ENCODE results near the gene STAMBP.
"Not testable (repeated sequence)": the region's sequence is repeated elsewhere in the genome, so short reads cannot be mapped to it uniquely, and the experiment has no call there.

The STAMBP gene

GRCh38 chr2:73859721-73860586 is 31.2 kb downstream of the STAMBP start:
- no peak for DNase-seq (ENCODE audit: low read depth)
- H3K4me3 ChIP-seq (ENCODE audit: low read depth, low read length), result no peak overlapping the region
- TF ChIP-seq CTCF (IDR thresholded peaks at IDR 0.05; ENCODE audit: insufficient read depth, low read depth, low read length, missing control alignments), result no peak

DNA sequence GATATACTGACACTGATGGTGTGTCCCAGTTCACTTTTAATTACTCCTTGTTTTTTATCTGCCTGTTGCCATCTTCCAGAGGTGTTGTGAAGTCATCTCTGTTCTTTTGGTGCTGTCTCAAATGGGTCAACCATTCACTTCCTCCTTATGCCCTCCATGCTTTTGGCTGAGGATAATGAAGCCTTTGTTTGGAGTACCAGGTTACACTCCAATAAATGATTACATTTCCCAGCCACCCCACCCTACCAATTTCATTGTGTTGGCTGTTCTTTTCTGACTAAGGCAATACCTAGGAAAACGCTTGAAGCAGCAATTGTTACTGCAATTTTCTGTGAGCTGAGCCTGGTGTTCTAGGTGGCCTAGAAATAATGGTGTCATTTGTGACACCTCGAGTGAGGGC is 34.2 kb downstream of the STAMBP start:
- DNase-seq (ENCODE audit: low read depth), result no peak
- H3K4me3 ChIP-seq (ENCODE audit: low read depth, low read length), result no peak overlapping the region
- no peak for TF ChIP-seq CTCF (IDR thresholded peaks at IDR 0.05; ENCODE audit: insufficient read depth, low read depth, low read length, missing control alignments)

- no peak overlapping the region for H3K4me3 ChIP-seq (ENCODE audit: low read depth, low read length)
- TF ChIP-seq CTCF (IDR thresholded peaks at IDR 0.05; ENCODE audit: insufficient read depth, low read depth, low read length, missing control alignments), result no peak
- DNase-seq (ENCODE audit: low read depth), result no peak
Observed at GRCh38 chr2:73868204-73868978, 39.6 kb downstream of the STAMBP start.

DNA sequence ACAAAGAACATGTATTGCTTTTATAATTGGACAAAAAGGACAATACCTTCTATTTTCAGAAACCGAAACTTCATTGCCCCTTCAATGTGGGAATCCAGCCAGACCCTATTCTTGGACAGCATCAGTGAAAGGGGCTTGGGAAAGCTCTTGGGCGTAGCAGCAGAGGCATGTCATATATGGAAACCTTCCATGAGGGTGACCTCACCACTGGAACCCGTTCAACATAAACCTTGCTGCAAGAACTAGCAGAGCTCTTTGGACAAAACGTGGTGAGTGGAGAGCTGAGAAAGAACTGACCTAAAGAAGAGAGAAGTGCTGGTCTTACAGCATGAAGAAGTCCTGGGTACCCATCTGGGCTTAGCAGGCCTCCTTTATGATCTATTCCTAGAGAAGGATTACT is 41.3 kb downstream of the STAMBP start:
- no peak for TF ChIP-seq CTCF (IDR thresholded peaks at IDR 0.05; ENCODE audit: insufficient read depth, low read depth, low read length, missing control alignments)
- no peak overlapping the region for H3K4me3 ChIP-seq (ENCODE audit: low read depth, low read length)
- DNase-seq (ENCODE audit: low read depth), result no peak

DNA sequence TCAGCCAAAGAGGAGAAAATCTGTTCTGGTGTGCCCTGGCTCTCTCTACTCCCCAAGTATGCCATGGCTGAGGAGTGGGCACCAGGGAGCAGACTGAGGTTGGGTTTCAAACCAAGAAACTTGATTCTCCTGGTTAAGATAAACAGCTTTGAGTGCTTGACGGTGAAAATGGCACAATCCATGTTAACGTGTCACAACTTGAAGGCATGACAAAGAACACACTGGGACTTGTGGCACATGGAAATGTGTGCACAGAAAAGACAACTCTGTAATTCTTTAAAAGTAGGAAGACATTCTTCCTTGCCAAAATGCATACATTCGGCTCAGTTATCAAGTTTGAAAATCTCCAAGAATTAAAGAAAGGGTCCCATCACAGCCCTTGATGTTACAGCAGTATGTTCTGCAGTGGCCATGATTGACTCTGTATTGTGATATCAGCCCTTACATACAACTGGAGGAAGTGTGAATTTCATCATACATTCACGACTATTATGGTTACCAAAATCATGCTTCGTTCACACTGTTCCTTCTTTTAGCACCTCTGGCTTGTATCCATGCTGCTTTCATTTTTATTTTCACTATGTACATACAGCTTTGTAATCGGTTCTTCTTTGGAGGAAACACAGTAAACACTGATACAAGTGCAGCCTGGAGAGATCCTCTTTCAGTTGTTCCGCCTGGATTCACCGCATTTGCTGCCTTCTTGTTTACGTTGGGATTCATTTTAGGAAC is 48.5 kb downstream of the STAMBP start:
- no peak overlapping the region for H3K4me3 ChIP-seq (ENCODE audit: low read depth, low read length)
- TF ChIP-seq CTCF (IDR thresholded peaks at IDR 0.05; ENCODE audit: insufficient read depth, low read depth, low read length, missing control alignments), result no peak
- DNase-seq (ENCODE audit: low read depth), result peak; percentile 25

DNA sequence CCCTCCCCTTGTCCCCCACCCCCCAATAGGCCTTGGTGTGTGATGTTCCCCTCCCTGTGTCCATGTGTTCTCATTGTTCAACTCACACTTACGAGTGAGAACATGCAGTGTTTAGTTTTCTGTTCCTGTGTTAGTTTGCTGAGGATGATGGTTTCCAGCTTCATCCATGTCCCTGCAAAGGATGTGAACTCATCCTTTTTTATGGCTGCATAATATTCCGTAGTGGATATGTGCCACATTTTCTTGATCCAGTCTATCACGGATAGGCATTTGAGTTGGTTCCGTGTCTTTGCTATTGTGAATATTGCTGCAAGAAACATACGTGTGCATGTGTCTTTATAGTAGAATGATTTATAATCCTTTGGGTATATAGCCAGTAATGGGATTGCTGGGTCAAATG is 49.2 kb downstream of the STAMBP start:
- not testable (repeated sequence) for H3K4me3 ChIP-seq (ENCODE audit: low read depth, low read length); DNase-seq (ENCODE audit: low read depth)

DNA sequence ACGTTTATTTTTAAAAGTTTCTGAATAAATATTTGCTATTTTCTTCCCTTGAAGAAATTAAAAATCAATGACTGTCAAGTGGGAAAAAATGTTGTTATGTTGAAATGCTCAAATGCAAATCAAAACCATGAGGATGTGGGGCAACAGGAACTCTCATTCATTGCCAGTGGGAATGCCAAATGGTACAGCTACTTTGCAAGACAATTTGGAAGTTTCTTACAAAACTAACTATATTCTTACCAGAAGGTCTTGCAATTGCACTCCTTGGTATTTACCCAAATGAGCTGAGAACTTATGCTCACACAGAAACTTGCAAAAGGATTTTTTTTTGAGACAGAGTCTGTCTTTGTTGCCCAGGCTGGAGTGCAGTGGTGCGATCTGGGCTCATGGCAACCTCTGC is 56.6 kb downstream of the STAMBP start:
- no peak for TF ChIP-seq CTCF (IDR thresholded peaks at IDR 0.05; ENCODE audit: insufficient read depth, low read depth, low read length, missing control alignments)
- no peak overlapping the region for H3K4me3 ChIP-seq (ENCODE audit: low read depth, low read length)
- DNase-seq (ENCODE audit: low read depth), result no peak

Data from GM12865 (cell line).